CD4-positive, alpha-beta T cell treated with Interleukin-21 for 1 hour (primary cell): ENCODE results near the gene ECSIT.
A peak's percentile ranks its signal among the peaks of the same experiment; 100 is the strongest.
"Not testable (repeated sequence)": the region's sequence is repeated elsewhere in the genome, so short reads cannot be mapped to it uniquely, and the experiment has no call there.

Source experiments
- DNase-seq: peaks from one replicate; pipeline ENCODE4 v3.0.0-alpha.2; 2020

The ECSIT gene, protein sequence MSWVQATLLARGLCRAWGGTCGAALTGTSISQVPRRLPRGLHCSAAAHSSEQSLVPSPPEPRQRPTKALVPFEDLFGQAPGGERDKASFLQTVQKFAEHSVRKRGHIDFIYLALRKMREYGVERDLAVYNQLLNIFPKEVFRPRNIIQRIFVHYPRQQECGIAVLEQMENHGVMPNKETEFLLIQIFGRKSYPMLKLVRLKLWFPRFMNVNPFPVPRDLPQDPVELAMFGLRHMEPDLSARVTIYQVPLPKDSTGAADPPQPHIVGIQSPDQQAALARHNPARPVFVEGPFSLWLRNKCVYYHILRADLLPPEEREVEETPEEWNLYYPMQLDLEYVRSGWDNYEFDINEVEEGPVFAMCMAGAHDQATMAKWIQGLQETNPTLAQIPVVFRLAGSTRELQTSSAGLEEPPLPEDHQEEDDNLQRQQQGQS

DNA sequence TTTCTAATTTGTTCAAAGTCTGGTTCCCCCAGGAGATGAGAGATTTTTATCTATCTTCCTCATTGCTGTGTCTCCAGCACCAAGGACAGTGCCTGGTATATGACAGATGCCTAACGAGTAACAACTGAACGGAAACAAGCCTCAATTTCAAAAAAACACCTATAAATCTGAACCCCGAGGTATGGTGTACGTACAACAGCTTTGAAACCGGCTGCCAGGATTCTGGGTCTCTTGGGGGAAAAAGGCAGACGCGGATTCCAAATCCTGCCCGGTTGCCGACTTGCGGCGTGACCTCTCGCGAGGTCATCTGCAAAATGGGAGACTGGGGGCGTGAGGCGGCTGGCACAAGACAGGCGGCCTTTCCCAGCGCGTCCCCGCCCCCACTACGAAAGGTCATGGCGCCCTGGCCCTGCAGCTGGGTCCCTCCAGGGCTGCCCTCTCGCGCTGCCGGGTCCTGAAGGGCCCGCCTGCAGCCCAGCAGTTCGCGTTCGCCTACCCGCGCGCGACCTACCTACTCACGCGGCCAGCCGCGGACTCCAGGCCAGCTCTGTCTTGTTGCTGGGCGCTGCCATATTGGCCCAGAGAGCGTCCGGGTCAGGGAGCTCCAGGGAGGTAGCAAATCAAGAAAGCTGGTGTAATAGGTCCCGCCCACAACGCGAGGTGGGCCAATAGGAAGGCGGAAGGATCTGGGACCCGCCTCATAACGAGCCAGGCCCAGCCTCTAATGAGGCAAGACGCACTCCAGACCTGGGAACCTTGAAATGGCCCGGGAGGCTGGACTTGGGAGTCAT, at the start of gene ECSIT:
Gene ECSIT (minus strand): TSS at position 584 of the 791 bp plus-strand sequence. CDS start 9,964 bp downstream, outside the sequence.
- DNase-seq, result peak; percentile 96

DNA sequence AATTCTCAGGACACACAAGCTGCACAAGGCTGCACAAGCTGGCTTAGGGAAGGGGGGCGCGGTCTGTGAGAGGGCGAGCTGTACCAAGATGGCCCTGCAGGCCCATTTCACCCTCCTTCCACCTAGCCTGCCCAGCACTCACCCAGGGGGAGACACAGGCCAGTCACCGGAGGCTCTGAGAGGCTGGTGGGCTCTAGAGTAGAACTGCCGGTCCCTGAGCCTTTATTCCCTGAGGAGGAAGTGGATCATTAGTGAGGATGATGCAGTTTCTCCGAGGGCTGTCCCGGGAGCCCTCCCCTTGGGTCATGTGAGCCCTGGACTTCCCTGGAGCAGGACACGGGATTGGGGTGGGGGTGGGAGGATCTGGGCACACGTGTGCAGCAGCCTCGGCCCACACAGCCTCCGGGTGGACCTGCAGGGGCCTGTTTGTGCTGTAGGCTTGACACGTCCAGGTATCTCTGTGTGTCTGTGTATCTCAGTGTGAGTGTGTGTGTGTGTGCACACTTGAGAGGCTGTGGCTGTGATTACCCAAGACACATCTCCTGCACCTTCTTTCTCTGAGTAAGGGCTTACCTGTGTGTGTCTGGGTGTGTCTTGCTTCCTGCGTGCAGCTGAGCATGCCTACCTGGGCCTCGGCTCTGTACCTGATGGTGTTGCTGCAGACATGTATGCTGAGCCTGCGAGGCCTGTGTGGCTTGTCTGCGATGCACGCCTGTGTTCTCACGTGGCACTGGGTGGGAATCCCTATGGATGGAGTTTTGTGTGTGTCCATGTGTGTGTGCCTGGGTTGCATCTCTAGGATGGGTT, 48.7 kb upstream of the ECSIT start, which contains the start of gene ACP5:
Gene ACP5 (minus strand): TSS at position 195 of the 807 bp plus-strand sequence. CDS start 328 bp downstream, outside the sequence.
- no peak for DNase-seq

DNA sequence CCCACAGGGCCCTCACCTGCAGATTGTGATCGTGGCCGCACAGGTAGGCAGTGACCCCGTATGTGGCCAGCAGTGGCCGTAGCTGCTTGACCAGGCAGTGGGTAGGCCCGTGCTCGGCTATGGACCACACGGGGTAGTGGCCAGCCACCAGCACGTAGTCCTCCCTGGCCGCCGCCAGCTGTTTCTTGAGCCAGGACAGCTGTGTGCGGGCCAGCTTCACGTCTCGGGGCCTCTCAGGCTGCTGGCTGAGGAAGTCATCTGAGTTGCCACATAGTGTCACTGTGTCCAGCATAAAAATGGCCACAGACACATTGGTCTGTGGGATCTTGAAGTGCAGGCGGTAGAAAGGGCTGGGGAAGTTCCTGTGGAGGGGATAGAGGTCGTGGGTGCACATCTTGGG, 47.3 kb upstream of the ECSIT start:
- no peak for DNase-seq

DNA sequence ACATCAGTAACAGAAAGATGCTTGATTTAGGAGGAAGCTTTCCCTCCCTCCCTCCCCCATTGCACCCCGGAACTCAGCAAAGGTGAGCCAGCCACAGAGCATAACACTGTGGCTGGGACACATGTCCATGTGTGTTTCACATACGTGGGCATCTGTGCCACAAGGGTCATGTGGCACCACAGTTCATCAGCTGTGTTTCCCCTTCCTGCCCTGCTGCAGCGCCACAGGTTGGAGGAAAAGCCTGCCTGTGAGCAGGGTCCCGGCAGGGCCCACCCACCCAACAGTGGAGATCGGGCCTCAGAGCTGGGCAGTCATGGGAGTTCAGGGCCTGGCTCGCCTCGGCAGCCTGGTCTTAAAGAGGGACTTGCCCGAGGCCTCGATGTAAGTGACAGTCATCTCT, 45.8 kb upstream of the ECSIT start:
- no peak for DNase-seq

DNA sequence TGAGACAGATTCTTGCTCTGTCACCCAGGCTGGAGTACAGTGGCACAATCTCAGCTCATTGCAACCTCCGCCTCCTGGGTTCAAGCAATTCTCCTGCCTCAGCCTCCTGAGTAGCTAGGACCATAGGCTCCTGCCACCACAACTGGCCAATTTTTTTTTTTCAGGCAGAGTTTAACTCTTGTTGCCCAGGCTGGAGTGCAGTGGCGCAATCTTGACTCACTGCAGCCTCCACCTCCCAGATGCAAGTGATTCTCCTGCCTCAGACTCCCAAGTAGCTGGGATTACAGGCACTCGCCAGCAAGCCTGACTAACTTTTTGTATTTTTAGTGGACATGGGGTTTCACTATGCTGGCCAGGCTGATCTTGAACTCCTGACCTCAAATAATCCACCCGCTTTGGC, 44.8 kb upstream of the ECSIT start:
- not testable (repeated sequence) for DNase-seq

DNA sequence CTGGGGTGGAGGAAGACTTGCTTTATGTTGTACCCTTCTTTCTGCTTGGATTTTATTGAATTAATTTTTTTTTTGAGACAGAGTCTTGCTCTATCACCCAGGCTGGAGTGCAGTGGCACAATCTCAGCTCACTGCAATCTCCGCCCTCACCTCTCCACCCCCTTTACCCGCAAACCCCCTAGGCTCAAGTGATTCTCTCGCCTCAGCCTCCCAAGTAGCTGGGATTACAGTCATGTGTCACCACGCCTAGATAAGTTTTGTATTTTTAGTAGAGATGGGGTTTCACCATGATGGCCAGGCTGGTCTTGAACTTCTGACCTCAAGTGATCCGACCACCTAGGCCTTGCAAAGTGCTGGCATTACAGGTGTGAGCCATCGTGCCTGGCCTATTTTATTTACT, 44.4 kb upstream of the ECSIT start:
- DNase-seq, result not testable (repeated sequence)

DNA sequence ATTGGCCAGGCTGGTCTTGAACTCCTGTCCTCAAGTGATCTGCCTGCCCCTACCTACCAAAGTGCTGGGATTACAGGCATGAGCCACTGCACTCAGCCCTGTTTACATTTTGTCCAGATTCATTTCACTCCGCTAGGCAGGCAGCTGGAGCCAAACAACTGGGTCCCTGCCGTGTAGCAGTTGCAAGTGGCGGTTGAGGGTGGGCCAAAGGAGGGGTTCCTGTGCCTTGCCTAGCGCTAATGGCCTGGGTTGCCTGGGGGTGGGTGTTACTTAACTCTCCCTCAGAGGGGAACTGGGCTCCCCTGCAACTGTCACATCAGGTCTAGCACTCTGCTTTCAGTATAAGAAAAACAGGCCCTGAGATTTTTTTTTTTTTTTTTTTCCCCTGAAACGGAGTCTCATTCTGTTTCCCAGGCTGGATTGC, 41.1 kb upstream of the ECSIT start:
- DNase-seq, result no peak

DNA sequence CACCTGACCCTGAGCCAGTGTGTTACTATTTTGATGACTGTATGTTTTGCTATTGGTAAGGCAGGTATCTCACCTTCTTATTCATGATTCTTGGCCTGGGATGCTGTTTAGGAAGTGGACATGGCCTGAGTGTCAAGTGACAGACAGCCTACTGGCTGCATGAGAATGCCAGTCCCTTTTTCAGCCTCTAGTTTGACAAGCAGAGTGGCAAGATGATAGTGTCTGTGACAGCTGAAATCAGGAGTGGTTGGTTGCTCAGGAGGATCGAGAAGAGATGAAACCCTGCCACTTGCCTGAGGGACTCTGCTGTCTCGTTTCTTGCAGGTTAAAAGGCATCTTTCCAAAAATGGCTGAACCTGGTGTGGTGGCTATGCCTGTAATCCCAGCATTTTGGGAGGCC, 37.2 kb upstream of the ECSIT start:
- no peak for DNase-seq

DNA sequence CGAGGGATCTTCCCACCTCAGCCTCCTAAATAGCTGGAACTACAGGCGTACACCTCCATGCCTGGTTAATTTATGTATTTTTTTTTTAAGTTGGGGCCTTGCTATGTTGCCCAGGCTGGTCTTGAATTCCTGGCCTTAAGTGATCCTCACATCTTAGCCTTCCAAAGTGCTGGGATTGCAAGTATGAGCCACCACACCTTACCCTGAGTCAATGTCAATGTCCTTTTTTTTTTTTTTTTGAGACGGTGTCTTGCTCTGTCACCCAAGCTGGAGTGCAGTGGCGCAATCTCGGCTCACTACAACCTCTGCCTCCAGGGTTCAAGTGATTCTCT, 36.7 kb upstream of the ECSIT start:
- not testable (repeated sequence) for DNase-seq

DNA sequence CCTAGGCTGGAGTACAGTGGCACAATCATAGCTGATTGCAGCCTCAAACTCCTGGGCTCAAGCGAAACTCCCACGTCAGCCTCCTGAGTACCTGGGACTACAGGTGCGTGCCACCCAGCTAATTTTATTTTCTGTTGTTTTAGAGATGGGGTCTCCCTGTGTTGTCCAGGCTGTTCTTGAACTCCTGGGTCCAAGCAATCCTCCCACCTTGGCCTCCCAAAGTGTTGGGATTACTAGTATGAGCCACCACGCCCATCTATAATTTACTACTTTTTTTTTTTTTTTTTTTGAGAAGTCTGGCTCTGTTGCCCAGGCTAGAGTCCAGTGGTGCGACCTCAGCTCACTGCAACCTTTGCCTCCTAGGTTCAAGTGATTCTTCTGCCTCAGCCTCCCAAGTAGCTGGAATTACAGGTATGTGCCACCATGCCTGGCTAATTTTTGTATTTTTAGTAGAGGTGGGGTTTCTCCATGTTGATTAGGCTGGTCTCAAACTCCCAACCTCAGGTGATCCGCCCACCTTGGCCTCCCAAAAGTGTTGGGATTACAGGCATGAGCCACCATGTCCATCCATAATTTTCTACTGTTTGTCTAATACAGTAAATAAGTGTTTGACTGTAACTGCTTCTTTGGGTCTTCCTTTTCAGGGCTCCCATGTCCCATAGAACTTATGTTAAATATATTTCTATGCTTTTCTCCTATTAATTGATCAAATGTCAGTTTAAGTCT, 35.3 kb upstream of the ECSIT start:
- not testable (repeated sequence) for DNase-seq

DNA sequence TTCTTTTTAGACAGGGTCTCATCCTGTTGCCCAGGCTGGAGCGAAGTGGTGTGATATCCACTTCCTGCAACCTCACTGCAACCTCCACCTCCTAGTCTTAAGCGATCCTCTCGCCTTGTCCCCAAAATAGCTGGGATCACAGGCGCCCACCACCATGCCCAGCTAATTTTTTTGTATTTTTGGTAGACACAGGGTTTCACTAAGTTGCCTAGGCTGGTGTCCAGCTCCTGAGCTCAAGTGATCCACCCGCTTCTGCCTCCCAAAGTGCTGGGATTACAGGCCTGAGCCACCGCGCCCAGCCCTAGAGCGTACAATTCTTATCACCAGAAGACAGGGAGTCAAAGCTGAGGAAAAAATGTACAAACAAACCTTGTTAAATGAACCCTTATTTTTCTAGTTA, 34.6 kb upstream of the ECSIT start:
- DNase-seq, result no peak

DNA sequence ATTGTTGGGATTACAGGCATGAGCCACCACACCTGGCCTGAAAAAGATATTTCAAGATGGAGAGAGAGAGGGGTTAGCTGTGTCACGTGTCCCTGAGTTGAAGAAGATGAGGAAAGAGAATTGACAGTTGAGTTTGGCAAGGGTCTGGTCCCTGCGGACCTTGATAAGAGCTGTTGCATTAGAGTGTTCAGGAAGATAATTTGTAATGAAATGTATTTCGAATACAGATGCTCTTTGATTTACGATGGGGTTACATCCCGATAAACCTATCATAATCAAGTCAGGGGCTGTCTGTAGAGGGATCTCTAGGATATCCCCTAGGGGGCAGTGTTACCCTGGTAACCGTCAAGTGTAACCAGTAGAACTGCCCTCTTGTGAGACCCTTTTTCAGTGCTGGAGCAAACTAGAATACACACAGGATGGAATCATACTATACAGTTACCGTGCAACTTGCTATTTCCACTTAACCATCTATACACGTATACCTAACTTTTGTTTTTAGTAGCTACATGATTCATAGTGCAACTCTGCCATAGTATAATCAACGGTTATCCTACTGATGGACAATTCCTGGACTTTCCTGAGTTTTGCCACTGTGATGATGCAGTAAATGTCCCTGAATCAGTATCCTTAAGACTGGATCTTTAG, 31.6 kb upstream of the ECSIT start:
- DNase-seq, result peak; percentile 82

DNA sequence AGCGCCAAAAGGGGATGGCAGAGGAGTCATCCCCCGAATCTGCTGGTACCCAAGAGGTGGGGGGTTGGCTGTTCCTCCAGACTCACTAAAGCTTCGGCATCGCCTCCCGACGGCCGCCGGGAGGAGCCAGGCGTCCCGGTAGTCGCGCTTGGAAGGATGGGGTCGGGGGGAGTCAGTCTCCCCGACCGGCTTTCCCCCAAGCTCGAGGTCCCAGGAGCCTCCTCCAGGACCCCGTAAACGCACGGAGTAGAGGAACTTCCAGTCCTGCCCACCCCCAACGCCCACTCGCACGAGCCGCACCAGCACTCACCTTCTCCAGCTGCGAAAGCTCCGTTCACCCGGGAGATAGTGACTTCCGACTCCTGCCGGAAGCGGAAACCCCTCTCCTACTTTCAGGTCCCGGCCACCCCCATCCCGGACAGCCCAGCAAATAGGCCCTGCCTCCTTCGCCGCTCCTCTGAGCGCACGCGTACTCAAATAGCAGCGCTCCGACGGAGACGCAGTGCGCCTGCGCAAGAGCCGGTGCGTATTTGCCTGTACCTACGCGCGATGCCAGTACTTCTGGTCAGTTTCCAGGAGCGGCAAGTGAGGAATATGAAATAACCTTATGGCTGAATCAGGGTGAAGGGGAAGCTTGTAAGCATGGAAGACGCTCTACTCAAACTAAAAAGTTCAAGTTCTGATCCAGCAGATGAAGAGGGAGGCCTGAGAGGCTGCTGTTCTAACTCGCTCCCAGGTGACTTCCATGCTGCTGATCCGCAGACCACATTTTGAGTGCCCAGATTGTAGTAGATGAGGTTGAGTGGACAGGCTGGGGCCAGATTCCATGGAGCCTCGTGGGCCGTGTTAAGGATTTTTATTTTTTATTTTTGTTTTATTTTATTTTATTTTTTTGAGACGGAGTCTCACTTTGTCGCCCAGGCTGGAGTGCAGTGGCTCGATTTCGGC, 30.2 kb upstream of the ECSIT start, which contains the start of gene ELOF1:
Gene ELOF1 (minus strand): TSS at position 350 of the 948 bp plus-strand sequence. CDS start 4,883 bp downstream, outside the sequence.
- peak; percentile 97 for DNase-seq

DNA sequence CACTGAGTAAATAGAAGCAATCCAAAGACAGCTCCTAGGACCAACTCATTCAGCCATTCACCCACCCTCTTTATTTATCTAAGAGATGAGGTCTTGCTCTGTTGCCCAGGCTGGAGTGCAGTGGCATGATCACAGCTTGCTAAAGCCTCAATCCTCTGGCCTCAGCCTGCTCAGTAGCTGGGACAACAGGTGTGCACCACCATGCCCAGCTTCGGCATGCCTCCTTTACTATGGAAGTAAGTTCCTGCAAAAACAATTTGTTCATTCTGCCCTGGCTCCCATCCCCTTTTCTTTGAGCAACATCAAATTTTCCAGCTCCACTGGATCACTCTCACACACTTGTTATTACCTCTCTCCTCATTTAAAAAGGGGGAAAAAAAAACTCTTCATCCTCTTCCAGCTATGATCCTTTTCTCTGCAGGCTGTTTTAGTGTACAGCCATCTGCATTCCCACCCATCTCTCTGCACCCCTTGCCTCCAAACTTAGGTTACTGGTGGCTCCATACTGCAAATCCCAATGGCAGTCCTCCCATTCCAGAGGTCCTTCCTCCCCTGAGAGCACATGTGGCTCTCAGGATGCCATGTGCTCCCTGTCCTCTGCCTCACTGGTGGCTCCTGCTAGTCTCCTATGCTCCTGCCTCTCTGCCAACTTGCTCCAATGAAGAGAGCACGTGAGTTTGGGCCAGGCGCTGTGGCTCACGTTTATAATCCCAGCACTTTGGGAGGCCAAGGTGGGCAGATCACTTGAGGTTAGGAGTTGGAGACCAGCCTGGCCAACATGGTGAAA, 27.9 kb upstream of the ECSIT start:
- DNase-seq, result no peak

DNA sequence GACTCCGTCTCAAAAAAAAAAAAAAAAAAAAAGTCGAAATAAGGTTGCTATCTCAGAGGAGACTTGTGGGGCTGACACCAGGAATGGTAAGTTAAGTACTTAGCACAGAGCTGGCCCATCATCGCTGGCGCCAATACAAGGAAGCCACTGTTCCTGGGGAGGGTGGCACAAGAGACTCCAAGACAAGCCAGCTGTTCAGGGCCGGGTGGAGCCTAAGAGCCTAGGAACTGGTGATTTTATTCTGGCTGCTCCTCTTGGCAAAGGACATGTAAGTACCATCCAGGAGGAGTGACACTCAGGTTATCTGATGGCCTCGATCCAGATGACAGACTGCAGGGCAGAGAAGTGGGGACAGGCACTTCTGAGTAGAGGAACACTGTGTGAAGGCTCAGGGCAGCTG, 26.3 kb upstream of the ECSIT start:
- no peak for DNase-seq

DNA sequence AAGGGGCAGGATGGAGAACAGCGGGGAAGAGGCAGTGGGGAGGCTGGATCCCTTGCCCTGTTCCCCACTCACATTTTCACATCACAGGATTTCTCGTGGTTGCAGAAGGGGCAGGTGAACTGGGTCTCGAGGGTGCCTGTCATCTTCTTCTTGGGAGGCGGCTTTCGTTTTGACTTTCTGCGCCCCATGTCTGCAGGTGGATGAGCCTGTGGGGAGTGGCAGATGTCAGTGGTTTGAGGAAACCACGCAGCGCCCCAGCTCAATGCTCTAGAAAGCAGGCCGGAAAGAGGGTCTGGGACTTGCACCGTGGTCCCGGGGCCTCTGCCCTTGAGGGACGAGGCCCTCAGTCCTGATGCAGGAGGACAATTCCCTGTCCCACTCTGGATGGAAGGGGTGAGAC, 25.2 kb upstream of the ECSIT start:
- DNase-seq, result no peak

DNA sequence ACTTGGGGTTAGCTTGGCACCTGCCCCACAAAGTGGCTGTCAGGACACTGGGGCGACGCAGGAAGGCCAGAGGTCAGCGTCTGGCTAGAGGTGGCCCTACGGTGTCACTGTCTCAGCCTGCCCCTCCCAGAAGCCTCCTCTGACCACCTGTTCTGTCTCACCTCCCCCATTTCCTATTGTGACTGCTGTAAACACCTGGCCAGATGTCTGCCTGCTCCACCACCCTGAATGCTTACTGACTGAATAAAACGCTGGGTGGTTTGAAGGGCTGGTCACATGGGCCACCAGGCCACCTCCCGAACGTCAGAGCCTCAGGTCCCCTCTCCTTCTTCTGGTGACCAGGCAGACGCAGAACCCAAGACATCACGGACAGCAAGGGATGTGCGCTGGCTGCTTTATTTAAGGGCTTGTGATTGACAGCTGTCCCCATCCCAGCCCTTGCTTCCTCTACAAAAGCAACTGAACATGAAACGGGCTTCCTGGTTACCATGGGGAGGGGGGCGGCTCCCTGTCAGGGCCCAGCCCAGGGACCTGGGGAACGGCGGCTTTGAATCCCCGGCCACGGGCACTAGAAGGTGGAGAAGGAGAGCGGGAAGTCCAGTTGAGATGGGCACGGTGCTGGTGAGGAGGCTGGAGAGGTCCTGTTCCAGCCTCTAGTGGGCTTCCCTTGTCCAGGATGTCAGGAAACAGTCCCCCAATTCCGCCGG, 23.9 kb upstream of the ECSIT start:
- no peak for DNase-seq

DNA sequence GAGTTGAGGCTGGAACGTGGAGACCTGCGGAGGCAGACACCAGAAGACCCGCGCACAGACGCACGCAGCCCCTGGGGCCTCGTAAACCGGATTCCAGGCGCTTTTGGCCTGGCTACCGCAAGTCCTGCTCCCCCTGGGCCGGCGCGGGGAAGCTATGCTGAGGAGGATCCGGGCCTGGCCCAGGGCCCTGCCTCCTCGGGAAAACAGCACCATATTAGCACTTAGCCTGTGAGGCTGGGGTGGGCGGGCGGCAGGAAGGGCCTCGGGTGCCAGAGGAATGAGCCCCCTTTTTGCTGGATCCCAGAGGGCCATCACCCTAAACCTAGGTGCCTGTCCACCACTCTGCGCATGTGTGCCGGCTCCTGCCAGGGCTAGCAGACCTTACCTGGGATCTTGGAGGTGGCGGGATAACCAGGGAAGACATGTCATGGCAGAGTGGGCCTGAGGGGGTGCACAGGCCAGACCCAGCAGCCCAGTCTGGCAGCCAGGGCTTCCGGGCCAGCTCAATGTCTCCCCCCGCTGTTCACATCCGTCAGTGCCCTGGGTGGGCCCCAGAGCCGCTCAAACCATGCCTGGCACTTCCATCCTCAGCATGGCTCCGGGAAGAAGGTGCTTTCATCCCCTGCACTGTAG, 22.8 kb upstream of the ECSIT start:
- DNase-seq, result no peak

DNA sequence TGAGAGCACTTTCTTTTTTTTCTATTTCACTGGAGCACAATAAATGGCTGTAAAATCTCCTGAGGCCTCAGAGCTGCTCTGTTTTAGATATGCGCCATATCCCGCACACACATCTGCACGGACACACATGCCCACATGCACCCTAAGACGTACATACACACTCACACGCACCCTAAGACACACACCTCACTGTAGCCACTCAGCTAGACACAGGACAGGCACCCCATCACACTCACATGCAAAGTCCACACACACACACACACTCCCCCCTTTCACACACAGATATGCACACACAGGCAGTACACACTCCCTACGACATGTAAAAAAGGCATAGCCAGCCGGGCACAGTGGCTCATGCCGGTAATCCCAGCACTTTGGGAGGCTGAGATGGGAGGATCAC, 21.3 kb upstream of the ECSIT start:
- no peak for DNase-seq
